Tibial nerve (tissue), 3 donors: Measurements from ENCODE around the gene SORCS2.

Experiments used
- CTCF ChIP-seq, 5 experiments: fragments of 200-600 bp in 3 of 5; fragments of 450-650 bp in 2 of 5; sonication (generic) in 3 of 5; IDR thresholded peaks; one replicate each; pipeline ENCODE4 v1.5.1; 2016 to 2019; ENCODE audit warnings: antibody characterized with exemption in 5 of 5, mild to moderate bottlenecking in 3 of 5, moderate library complexity in 2 of 5
- POLR2A ChIP-seq, 2 donors: fragments of 450-650 bp; IDR thresholded peaks; one replicate each; pipeline ENCODE4 v1.6.1; 2017; ENCODE audit warnings: antibody characterized with exemption in 2 of 2, mild to moderate bottlenecking in 2 of 2, moderate library complexity in 2 of 2

- TF ChIP-seq CTCF (IDR thresholded peaks at IDR 0.05) (no peak), POLR2A (IDR thresholded peaks at IDR 0.05) (no peak)
Measured at GRCh38 chr4:7342223-7343080, 150.1 kb downstream of the SORCS2 start.
